GM12878 (cell line): ENCODE measurements around the gene LMNTD2. TPM values are rescaled to one million over a fixed set of nuclear protein-coding genes. Genes with fewer than 3 reads are reported as not detected.

Experiments used
- NR2C2 ChIP-seq: IDR thresholded peaks from 2 replicates; pipeline ENCODE4 v1.6.1; 2011; ENCODE audit warnings: borderline replicate concordance, low read depth; ENCODE audit not compliant: control insufficient read depth, insufficient read length
- NR2F1 ChIP-seq: fragments of 450-650 bp; conservative IDR thresholded peaks from 2 replicates; pipeline ENCODE4 v1.6.1; 2017; ENCODE audit warnings: mild to moderate bottlenecking
- POU2F2 ChIP-seq: IDR thresholded peaks from 3 replicates; pipeline ENCODE4 v1.6.1; 2011; ENCODE audit warnings: low read depth, mild to moderate bottlenecking, low read length, borderline replicate concordance
- USF1 ChIP-seq: IDR thresholded peaks from 2 replicates; pipeline ENCODE4 v1.6.1; 2011; ENCODE audit warnings: borderline replicate concordance, low read depth, mild to moderate bottlenecking, moderate library complexity, mixed read lengths, low read length; ENCODE audit not compliant: insufficient read depth; ENCODE audit errors: extremely low read length
- ZBTB4 ChIP-seq: fragments of 450-650 bp; formaldehyde crosslinking; IDR thresholded peaks from 2 replicates; pipeline ENCODE4 v1.4.0; 2022; ENCODE audit warnings: mild to moderate bottlenecking, moderate library complexity
- ZNF24 ChIP-seq: fragments of 450-650 bp; IDR thresholded peaks from 2 replicates; pipeline ENCODE4 v1.6.1; 2017; ENCODE audit warnings: antibody characterized with exemption, mild to moderate bottlenecking
- polyA plus RNA-seq, 11 experiments: library from polyadenylated mRNA; depleted of rRNA in 4 of 11; unstranded in 6 of 11; stranded (reverse) in 5 of 11; fragments of >200 nt; fragmentation: Nextera tagmentation in 4 of 11; fragmentation: Illumina TruSeq in 1 of 11; extraction: Ambion mirVana in 4 of 11; extraction: Trizol in 1 of 11; gene quantifications; 1 replicate in 1 of 11; 2 replicates in 10 of 11; pipeline versions ENCODE4 v1.2.1 to v1.2.3, GENCODE V29; 2011 to 2016; ENCODE audit warnings: inconsistent platforms in 2 of 11, missing spikeins in 2 of 11, low read depth in 1 of 11
- total RNA-seq, 4 experiments: library from RNA; depleted of rRNA in 3 of 4; stranded (reverse); fragments of >200 nt in 3 of 4; fragmentation: Illumina TruSeq in 1 of 4; extraction: Trizol in 1 of 4; gene quantifications; 2 replicates each; pipeline versions ENCODE4 v1.2.1 to v1.2.3, GENCODE V29; 2013 to 2021

The LMNTD2 gene
- total and polyA plus RNA-seq, 10 of the 15 experiments (the other 5 are each of a cell fraction or from before 2014, with no cell fraction given) = 0.22 to 4.1 (median 1.3) TPM; not detected in 2

GRCh38 chr11:536841-537621, 23.5 kb downstream of the LMNTD2 start, which contains the start of gene LRRC56 (continued):
- TF ChIP-seq ZBTB4 (CRISPR knock-in tag) = no peak
- no peak; the same call in 1 of the 2 replicates for TF ChIP-seq NR2F1
- TF ChIP-seq USF1 = peak; percentile 86
- TF ChIP-seq NR2C2 = no peak
- no peak for TF ChIP-seq ZNF24
- peak; percentile 97 for TF ChIP-seq POU2F2
